HG02970 (cell line): ENCODE results near the gene SLC4A11.

Source experiments
- ATAC-seq: cut with Tn5 transposase; IDR thresholded peaks from one replicate; pipeline ENCODE4 v1.9.1; 2021; ENCODE audit warnings: mild to moderate bottlenecking, moderate library complexity, moderate number of reproducible peaks; ENCODE audit not compliant: unreplicated experiment, low FRiP score

Gene SLC4A11

GRCh38 chr20:3180319-3180718 is 58.7 kb downstream of the SLC4A11 start:
- ATAC-seq = no peak

- no peak for ATAC-seq
Measured at GRCh38 chr20:3177746-3178485, 61.1 kb downstream of the SLC4A11 start.
